HG02973 (cell line): ENCODE measurements around the gene OCIAD2.
"Not testable (repeated sequence)": the region's sequence is repeated elsewhere in the genome, so short reads cannot be mapped to it uniquely, and the experiment has no call there.

ENCODE experiments used
- ATAC-seq: cut with Tn5 transposase; IDR thresholded peaks from one replicate; pipeline ENCODE4 v1.9.1; 2021; ENCODE audit warnings: moderate library complexity; ENCODE audit not compliant: unreplicated experiment

The OCIAD2 gene

DNA sequence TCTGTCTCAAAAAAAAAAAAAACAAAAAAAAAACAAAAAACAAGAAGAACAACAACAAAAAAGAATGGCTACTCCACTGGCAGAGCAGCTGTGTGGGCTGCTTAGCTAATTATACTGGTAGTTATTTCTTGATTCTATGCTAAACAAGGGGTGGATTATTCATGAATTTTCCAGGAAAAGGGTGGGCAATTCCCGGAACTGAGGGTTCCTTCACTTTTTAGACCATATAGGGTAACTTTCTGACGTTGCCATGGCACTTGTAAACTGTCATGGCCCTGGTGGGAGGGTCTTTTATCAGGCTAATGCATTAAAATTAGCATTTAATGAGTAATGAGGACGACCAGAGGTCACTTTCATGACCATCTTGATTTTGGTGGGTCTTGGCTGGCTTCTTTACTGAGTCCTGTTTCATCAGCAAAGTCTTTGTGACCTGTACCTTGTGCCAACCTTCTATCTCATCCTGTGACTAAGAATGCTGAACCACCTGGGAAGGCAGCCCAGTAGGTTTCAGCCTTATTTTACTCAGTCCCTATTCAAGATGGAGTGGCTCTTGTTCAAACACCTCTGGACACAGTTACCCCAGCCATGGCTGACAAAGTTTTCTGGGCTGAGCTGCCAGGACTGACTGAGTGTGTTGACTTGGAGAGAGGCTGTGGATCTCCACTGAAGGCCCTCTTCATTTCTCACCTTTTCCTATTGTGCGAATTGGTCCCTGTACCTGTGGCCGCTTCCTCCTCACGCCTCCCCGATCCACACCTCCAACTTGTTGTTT lies 1.3 kb upstream of the OCIAD2 start:
- no peak for ATAC-seq

DNA sequence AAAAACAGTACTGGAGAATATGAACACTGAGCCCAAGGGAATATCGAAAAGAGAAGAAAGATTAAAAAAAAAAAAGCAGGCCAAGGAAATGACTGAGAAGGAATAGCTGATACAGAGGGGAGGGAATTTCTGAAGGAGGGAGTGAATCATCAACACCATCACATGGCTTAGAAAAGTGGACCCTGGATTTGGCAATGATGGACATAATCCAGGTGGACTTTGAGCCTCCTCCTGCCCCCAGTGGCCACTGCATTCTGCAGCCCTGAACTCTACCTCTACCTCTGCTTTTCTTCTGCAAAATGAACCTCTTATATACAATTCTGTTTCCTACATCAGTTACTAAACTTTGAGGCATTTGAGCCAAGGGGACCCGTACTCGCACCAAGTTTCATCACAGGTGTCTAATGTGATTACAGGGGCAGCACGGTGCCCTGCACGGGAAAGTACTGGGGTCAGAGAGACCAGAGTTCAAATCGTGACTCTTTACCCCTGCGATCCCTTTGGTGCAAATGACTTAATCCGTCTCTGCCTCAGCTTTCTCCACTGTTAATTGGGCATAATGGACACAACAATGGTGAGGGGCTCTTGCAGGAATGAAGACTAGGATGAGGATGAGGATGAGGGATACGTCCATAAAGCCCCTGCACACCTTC lies 1.1 kb downstream of the OCIAD2 start:
- no peak for ATAC-seq

- ATAC-seq: no peak
These were observed 1.9 kb downstream of the OCIAD2 start for GRCh38 chr4:48904541-48905142.

- no peak for ATAC-seq
These were observed 2.5 kb downstream of the OCIAD2 start for GRCh38 chr4:48904101-48904500.

DNA sequence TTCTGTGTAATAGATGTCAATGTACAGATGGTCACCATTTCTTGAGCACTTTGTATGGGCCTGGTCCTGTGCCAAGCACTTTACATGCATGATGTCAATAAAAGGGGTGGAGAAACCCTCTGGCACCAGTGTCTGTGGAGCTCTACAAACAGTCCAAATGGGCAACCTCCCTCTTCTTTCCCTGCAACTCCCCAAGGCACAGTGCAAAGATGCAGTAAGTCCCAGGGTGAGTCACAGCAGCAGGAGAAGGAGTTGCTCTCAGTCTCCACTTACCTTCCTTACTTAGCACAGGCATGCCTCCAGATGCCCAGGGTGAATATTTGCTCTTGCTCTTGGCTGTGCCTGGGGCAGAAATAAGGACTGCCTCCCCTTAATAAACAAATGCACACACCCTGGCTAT lies 4.3 kb downstream of the OCIAD2 start:
- no peak for ATAC-seq

DNA sequence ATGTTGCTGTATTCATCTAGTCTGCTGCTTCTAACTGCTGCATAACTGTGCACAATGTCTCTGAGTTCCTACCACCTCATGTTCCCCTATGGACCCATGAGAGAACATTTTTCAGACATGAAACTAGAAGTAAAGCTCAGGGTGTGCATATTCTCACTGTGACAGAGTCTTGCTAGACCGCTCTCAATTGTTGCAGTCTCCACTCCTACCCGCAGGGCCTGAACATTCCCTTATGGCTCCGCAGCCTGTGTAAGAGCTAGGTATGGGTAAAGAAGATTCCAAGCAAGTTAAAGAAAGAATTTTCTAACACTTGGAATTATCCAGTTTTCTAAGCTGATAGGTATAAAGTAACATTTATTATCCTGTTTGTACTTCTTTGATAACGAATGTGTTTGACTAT lies 5.4 kb downstream of the OCIAD2 start:
- ATAC-seq: no peak

GRCh38 chr4:48899950-48900349 lies 6.6 kb downstream of the OCIAD2 start:
- ATAC-seq: no peak

DNA sequence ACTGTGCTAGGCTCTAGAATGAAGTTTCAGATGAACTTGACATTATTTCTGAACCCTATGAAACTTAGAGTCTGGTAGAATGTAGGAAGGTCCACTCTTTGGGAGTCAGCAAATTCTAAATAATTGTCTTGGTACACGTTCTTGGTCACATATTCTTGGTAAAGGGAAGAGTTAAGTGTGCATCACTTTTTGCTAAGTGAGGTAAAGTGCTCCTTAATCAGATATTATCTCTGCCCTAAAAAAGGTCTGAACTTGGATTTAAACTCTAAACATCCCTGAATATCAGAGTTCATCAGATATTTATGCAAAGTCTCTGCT lies 7.2 kb downstream of the OCIAD2 start:
- no peak for ATAC-seq

GRCh38 chr4:48898733-48899431 lies 7.7 kb downstream of the OCIAD2 start:
- ATAC-seq: no peak

- ATAC-seq: no peak
These were observed 9.7 kb downstream of the OCIAD2 start for GRCh38 chr4:48896845-48897244.

DNA sequence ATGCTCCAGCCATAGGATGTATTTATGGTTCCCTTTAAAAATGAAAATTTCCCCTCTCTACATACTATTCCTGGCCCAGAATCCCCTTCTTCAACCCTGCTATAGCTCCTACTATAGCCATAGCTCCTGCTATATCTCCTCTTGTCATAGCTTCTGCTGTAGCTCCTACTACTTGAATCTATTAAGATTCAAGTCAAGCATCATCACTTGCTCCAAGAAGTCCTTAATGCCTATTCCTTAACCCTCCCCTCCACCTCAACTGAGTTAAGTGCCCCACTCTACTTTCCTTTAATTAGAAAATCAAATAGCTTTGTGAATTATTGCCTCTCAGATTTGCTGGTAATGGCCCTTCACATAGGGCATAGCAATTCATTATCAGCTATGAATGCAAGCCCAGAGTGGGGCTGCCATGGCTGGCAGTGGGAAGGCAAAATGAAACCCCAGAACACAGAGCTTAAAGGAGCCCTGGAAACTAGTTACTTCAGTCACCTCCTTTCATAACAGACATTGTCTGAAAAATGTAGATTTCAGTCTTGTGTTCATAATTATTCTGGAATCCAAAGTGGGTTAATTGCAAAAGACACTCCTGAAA lies 15.4 kb downstream of the OCIAD2 start:
- no peak for ATAC-seq

DNA sequence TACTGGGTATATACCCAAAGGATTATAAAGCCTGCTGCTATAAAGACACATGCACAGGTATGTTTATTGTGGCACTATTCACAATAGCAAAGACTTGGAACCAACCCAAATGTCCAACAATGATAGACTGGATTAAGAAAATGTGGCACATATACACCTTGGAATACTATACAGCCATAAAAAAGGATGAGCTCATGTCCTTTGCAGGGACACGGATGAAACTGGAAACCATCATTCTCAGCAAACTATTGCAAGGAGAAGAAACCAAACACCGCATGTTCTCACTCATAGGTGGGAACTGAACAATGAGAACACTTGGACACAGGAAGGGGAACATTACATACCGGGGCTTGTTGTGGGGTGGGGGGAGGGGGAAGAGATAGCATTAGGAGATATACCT lies 16.8 kb downstream of the OCIAD2 start:
- not testable (repeated sequence) for ATAC-seq

GRCh38 chr4:48881646-48882045 lies 24.9 kb downstream of the OCIAD2 start:
- ATAC-seq: not testable (repeated sequence)

GRCh38 chr4:48879561-48880442 lies 26.8 kb downstream of the OCIAD2 start:
- ATAC-seq: no peak

DNA sequence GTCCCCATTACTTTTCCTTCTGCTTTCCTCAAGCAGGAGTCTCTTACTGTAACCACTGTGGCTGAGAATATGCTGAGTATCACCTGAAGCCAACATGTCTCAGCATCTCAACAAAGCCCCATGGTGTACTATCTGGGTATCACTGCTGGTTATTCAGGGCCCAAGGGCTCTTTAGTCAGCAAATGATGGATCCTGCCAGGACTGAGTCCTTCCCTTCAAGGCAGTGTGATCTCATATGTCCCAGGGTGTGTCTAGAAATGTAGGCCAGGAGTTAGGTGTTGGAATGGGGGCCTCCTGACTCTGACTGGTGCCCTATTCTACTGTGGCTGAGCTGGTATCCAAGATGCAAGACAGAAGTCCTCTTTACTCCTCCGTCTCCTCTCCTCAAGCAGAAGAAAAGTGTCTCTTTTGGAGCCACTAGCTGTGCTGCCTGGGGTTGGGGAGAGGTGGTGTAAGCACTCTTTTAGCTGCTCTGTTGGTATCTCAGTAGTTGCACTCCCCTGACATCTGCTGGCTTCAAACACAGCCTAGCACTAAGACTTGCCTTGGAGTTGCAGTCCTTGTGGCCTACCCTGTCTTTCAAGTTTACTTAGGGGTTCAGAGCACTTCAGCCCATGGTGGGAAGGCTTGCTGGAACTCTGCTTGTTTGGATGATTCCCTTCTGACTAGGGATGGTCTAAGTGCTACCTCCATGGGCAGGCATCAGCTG lies 28.6 kb downstream of the OCIAD2 start:
- no peak for ATAC-seq

DNA sequence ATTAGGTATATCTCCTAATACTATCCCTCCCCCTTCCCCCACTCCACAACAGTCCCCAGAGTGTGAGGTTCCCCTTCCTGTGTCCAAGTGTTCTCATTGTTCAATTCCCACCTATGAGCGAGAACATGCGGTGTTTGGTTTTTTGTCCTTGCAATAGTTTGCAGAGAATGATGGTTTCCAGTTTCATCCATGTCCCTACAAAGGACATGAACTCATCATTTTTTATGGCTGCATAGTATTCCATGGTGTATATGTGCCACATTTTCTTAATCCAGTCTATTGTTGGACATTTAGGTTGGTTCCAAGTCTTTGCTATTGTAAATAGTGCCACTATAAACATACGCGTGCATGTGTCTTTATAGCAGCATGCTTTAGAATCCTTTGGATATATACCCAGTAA lies 41.9 kb downstream of the OCIAD2 start:
- not testable (repeated sequence) for ATAC-seq

DNA sequence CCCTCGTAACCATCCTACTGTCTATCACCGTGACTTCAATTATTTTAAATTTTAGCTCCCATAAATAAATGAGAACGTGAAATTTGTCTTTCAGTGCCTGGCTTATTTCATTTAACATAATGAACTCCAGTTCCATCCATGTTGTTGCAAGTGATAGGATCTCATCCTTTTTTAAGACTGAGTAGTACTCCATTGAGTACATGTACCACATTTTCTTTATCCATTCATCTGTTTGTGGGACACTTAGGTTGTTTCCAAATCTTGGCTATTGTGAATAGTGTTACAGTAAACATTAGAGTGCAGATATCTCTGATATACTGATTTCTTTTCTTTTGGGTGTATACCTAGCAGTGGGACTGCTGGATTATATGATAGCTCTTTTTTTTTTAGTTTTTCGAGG lies 42.8 kb downstream of the OCIAD2 start:
- no peak for ATAC-seq

DNA sequence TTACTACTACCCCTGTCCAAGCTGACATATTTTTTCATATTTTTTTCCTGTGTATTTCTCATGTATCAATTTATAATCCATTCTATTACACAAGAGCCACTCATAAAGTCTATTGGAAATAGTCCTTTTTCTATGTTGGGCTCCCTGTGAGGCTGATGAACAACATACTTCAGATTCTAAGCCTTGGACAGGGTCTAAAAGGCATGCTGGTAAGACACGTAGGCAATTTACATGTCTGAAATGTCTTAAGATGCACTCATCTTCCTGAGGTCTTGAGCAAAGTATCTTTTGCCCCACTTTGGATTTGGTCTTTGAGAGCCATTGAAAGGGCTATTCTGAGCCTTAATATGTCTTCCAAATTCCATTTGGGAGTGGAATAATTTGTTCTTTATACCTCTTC lies 43.9 kb downstream of the OCIAD2 start:
- ATAC-seq: no peak

DNA sequence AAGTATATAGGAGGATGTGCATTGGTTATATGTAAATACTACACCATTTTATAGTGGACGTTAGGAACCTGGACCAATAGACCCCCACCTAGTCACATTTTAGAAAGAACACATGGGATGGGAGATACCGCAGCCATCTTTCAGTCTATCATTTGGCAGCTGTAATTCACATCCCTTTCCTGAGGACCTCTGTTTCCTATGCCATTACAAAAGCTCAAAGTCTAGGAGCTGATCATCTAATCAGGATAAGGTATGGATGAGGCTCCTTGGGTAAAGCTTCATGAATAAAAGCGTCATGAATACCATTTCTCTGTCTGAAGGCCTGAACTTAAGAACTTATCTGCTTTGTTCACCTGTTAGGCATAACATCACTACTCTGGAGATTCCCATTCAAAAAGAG lies 44.5 kb downstream of the OCIAD2 start:
- ATAC-seq: no peak

DNA sequence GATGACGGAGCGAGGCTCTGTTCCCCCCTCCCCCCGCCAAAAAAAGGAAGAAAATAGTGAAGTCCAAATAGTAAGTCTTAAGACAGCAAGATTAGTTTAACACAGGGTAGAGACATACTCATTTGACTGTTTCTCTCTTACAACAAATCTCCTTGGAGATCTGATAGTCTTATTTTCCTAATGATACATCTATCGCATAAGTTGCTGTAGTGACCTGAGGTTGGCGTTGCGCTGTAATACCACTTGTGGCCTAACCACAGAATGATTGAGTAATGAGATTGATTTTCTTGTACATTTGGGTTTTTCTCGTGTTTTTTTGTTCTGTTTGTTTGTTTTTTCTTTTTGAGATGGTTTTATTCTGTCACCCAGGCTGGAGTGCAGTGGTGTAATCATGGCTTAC lies 48.4 kb downstream of the OCIAD2 start:
- no peak for ATAC-seq
